Endothelial cell (in vitro differentiated cells): ENCODE data around the gene SLC22A12. TPM values are rescaled to one million over a fixed set of nuclear protein-coding genes. Genes with fewer than 3 reads are reported as not detected.
"Not testable (repeated sequence)": the region's sequence is repeated elsewhere in the genome, so short reads cannot be mapped to it uniquely, and the experiment has no call there.

Experiments used
- DNase-seq: peaks from one replicate; pipeline ENCODE4 v3.0.0; 2021; ENCODE audit warnings: low spot score
- H3K27ac Mint-ChIP-seq: one replicate; pipeline ENCODE4 v1.8.0; 2021; ENCODE audit warnings: mixed read lengths, inconsistent platforms; ENCODE audit not compliant: unreplicated experiment
- H3K27me3 Mint-ChIP-seq: one replicate; pipeline ENCODE4 v1.8.0; 2021; ENCODE audit warnings: mild to moderate bottlenecking, moderate library complexity, mixed read lengths, inconsistent platforms; ENCODE audit not compliant: unreplicated experiment
- H3K36me3 Mint-ChIP-seq: one replicate; pipeline ENCODE4 v1.8.0; 2021; ENCODE audit warnings: mild to moderate bottlenecking, low read depth, mixed read lengths, inconsistent platforms; ENCODE audit not compliant: unreplicated experiment
- H3K4me1 Mint-ChIP-seq: one replicate; pipeline ENCODE4 v1.8.0; 2021; ENCODE audit warnings: mild to moderate bottlenecking, mixed read lengths, inconsistent platforms; ENCODE audit not compliant: unreplicated experiment
- H3K4me3 Mint-ChIP-seq: one replicate; pipeline ENCODE4 v1.8.0; 2021; ENCODE audit warnings: mild to moderate bottlenecking, mixed read lengths, inconsistent platforms; ENCODE audit not compliant: unreplicated experiment
- H3K9me3 Mint-ChIP-seq: one replicate; pipeline ENCODE4 v1.8.0; 2021; ENCODE audit warnings: mixed read lengths, inconsistent platforms; ENCODE audit not compliant: unreplicated experiment
- CTCF ChIP-seq: fragments of 200-600 bp; sonication (generic); IDR thresholded peaks from one replicate; pipeline ENCODE4 v1.5.0; 2021; ENCODE audit warnings: antibody characterized with exemption; ENCODE audit not compliant: unreplicated experiment
- total RNA-seq: library from RNA; stranded (reverse); fragmentation: NEBNext Ultra II Directional; extraction: Animal tissue kit (Norgen Biotek cat#: 25700); gene quantifications from one replicate; pipeline ENCODE4 v1.2.1, GENCODE V29; 2021; ENCODE audit not compliant: unreplicated experiment

SLC22A12 gene
- total RNA-seq, 1 donor from 2014 or later = not detected

GRCh38 chr11:64559351-64560138 lies 31.5 kb upstream of the SLC22A12 start:
- Mint-ChIP-seq H3K9me3 (no peaks in the 10 kb centered on the region), H3K27me3 (no peaks in the 10 kb centered on the region), H3K27ac (no peak overlapping the region), H3K4me3 (no peak overlapping the region), H3K36me3 (no peaks in the 10 kb centered on the region), H3K4me1 (peaks cover 16% of the 10 kb centered on the region)
- no peak for TF ChIP-seq CTCF
- no peak for DNase-seq

GRCh38 chr11:64560139-64560771 lies 30.8 kb upstream of the SLC22A12 start:
- no peak for DNase-seq
- no peak overlapping the region for H3K4me3 Mint-ChIP-seq
- TF ChIP-seq CTCF = no peak

GRCh38 chr11:64560941-64561340 lies 30.1 kb upstream of the SLC22A12 start:
- Mint-ChIP-seq H3K27me3 (peaks cover 2% of the 10 kb centered on the region), H3K4me1 (peaks cover 17% of the 10 kb centered on the region), H3K27ac (no peak overlapping the region), H3K36me3 (no peaks in the 10 kb centered on the region), H3K4me3 (no peak overlapping the region), H3K9me3 (no peaks in the 10 kb centered on the region)
- no peak for DNase-seq
- TF ChIP-seq CTCF = no peak

More at GRCh38 chr11:64560139-64560771, 30.8 kb upstream of the SLC22A12 start:
- Mint-ChIP-seq H3K36me3 (no peaks in the 10 kb centered on the region), H3K4me1 (peaks cover 17% of the 10 kb centered on the region), H3K9me3 (no peaks in the 10 kb centered on the region), H3K27me3 (no peaks in the 10 kb centered on the region), H3K27ac (no peak overlapping the region)

GRCh38 chr11:64561429-64561828 lies 29.6 kb upstream of the SLC22A12 start:
- H3K27ac Mint-ChIP-seq = not testable (repeated sequence)

GRCh38 chr11:64561984-64562722 lies 28.9 kb upstream of the SLC22A12 start:
- no peak for TF ChIP-seq CTCF
- Mint-ChIP-seq H3K36me3 (no peaks in the 10 kb centered on the region), H3K9me3 (no peaks in the 10 kb centered on the region), H3K27me3 (peaks cover 3% of the 10 kb centered on the region), H3K27ac (no peak overlapping the region), H3K4me3 (no peak overlapping the region), H3K4me1 (peaks cover 22% of the 10 kb centered on the region)
- DNase-seq = no peak

More at GRCh38 chr11:64561429-64561828, 29.6 kb upstream of the SLC22A12 start:
- H3K4me1 Mint-ChIP-seq = peaks cover 19% of the 10 kb centered on the region
- H3K4me3 Mint-ChIP-seq, H3K9me3 Mint-ChIP-seq, H3K36me3 Mint-ChIP-seq, DNase-seq, H3K27me3 Mint-ChIP-seq: not testable (repeated sequence)
